ENCODE data around the gene MYO1D.
A peak's percentile ranks its signal among the peaks of the same experiment; 100 is the strongest.

MYO1D gene

GRCh38 chr17:32569171-32570080 lies 307.5 kb downstream of the MYO1D start:
- peak; percentile 36 for DNase-seq (ENCODE audit: low read depth)

GRCh38 chr17:32568705-32569104 lies 308.2 kb downstream of the MYO1D start:
- no peak for DNase-seq (ENCODE audit: low read depth)

GRCh38 chr17:32567511-32567910 lies 309.4 kb downstream of the MYO1D start:
- no peak for DNase-seq (ENCODE audit: low read depth)

GRCh38 chr17:32567086-32567485 lies 309.8 kb downstream of the MYO1D start:
- DNase-seq (ENCODE audit: low read depth): no peak

- no peak for DNase-seq (ENCODE audit: low read depth)
These were observed 310.6 kb downstream of the MYO1D start for GRCh38 chr17:32566303-32566702.

GRCh38 chr17:32565401-32565800 lies 311.5 kb downstream of the MYO1D start:
- DNase-seq (ENCODE audit: low read depth): no peak

GRCh38 chr17:32564325-32564724 lies 312.6 kb downstream of the MYO1D start:
- no peak for DNase-seq (ENCODE audit: low read depth)

GRCh38 chr17:32563583-32563982 lies 313.3 kb downstream of the MYO1D start:
- no peak for DNase-seq (ENCODE audit: low read depth)

GRCh38 chr17:32558997-32559650 lies 317.8 kb downstream of the MYO1D start:
- DNase-seq (ENCODE audit: low read depth): no peak

- DNase-seq (ENCODE audit: low read depth): no peak
These were observed 318.5 kb downstream of the MYO1D start for GRCh38 chr17:32558326-32558955.

GRCh38 chr17:32555611-32556310 lies 321.2 kb downstream of the MYO1D start:
- DNase-seq (ENCODE audit: low read depth): no peak

- no peak for DNase-seq (ENCODE audit: low read depth)
These were observed 323.8 kb downstream of the MYO1D start for GRCh38 chr17:32553168-32553567.

- no peak for DNase-seq (ENCODE audit: low read depth)
These were observed 324.6 kb downstream of the MYO1D start for GRCh38 chr17:32552280-32552679.

GRCh38 chr17:32551186-32551955 lies 325.6 kb downstream of the MYO1D start:
- no peak for DNase-seq (ENCODE audit: low read depth)

GRCh38 chr17:32549559-32549958 lies 327.4 kb downstream of the MYO1D start:
- no peak for DNase-seq (ENCODE audit: low read depth)

- DNase-seq (ENCODE audit: low read depth): no peak
These were observed 330.9 kb downstream of the MYO1D start for GRCh38 chr17:32546031-32546444.

- no peak for DNase-seq (ENCODE audit: low read depth)
These were observed 334.7 kb downstream of the MYO1D start for GRCh38 chr17:32542186-32542585.

- no peak for DNase-seq (ENCODE audit: low read depth)
These were observed 335.3 kb downstream of the MYO1D start for GRCh38 chr17:32541640-32542039.

- DNase-seq (ENCODE audit: low read depth): peak; percentile 60
These were observed 339.9 kb downstream of the MYO1D start for GRCh38 chr17:32536736-32537643.

GRCh38 chr17:32533296-32533695 lies 343.6 kb downstream of the MYO1D start:
- DNase-seq (ENCODE audit: low read depth): no peak

Measured in GM04503 (cell line).